Smooth muscle cell of the brain vasculature (primary cell): ENCODE data around the gene TMEM53.
"Not testable (repeated sequence)": the region's sequence is repeated elsewhere in the genome, so short reads cannot be mapped to it uniquely, and the experiment has no call there.

Source experiments
- DNase-seq: peaks from one replicate; pipeline ENCODE4 v3.0.0-alpha.2; 2012; ENCODE audit warnings: low read depth, low spot score

Gene TMEM53

GRCh38 chr1:44672961-44673674 lies 1.2 kb downstream of the TMEM53 start:
- no peak for DNase-seq

- DNase-seq: no peak
Measured at GRCh38 chr1:44672254-44672955, 1.9 kb downstream of the TMEM53 start.

- DNase-seq: no peak
Measured at GRCh38 chr1:44670751-44671640, 3.3 kb downstream of the TMEM53 start.

- not testable (repeated sequence) for DNase-seq
Measured at GRCh38 chr1:44666719-44667118, 7.6 kb downstream of the TMEM53 start.

GRCh38 chr1:44664730-44665370 lies 9.4 kb downstream of the TMEM53 start:
- no peak for DNase-seq

GRCh38 chr1:44663417-44663816 lies 10.9 kb downstream of the TMEM53 start:
- DNase-seq: no peak

- no peak for DNase-seq
Measured at GRCh38 chr1:44662683-44663030, 11.6 kb downstream of the TMEM53 start.

GRCh38 chr1:44661781-44662682 lies 12.2 kb downstream of the TMEM53 start:
- no peak for DNase-seq

GRCh38 chr1:44660176-44660575 lies 14.1 kb downstream of the TMEM53 start:
- no peak for DNase-seq

- DNase-seq: no peak
Measured at GRCh38 chr1:44659566-44659965, 14.7 kb downstream of the TMEM53 start.

- DNase-seq: no peak
Measured at GRCh38 chr1:44655609-44656008, 18.7 kb downstream of the TMEM53 start.

GRCh38 chr1:44654621-44655187 lies 19.6 kb downstream of the TMEM53 start:
- no peak for DNase-seq

- no peak for DNase-seq
Measured at GRCh38 chr1:44653107-44653964, 20.9 kb downstream of the TMEM53 start.

GRCh38 chr1:44652445-44653106 lies 21.7 kb downstream of the TMEM53 start:
- no peak for DNase-seq

GRCh38 chr1:44651069-44651468 lies 23.2 kb downstream of the TMEM53 start:
- DNase-seq: no peak

GRCh38 chr1:44650159-44650831 lies 24.0 kb downstream of the TMEM53 start:
- DNase-seq: no peak

- no peak for DNase-seq
Measured at GRCh38 chr1:44649788-44650158, 24.5 kb downstream of the TMEM53 start.

- DNase-seq: no peak
Measured at GRCh38 chr1:44648529-44649250, 25.6 kb downstream of the TMEM53 start.
